Transverse colon (tissue), 4 donors: ENCODE measurements around the gene AADAC.

ENCODE experiments used
- CTCF ChIP-seq, 5 experiments: fragments of 200-600 bp in 3 of 5; fragments of 450-650 bp in 2 of 5; sonication (generic) in 3 of 5; IDR thresholded peaks; 1 replicate in 2 of 5; 2 replicates in 3 of 5; pipeline ENCODE4 v1.5.1; 2016 to 2017; ENCODE audit warnings: antibody characterized with exemption in 5 of 5, inconsistent platforms in 3 of 5, mild to moderate bottlenecking in 2 of 5, moderate library complexity in 1 of 5
- EP300 ChIP-seq: sonication (generic); formaldehyde crosslinking; IDR thresholded peaks from one replicate; pipeline ENCODE4 v1.6.1; 2017; ENCODE audit warnings: antibody characterized with exemption, low read depth
- POLR2A ChIP-seq: fragments of 450-650 bp; IDR thresholded peaks from one replicate; pipeline ENCODE4 v1.6.1; 2016; ENCODE audit warnings: antibody characterized with exemption, mild to moderate bottlenecking, moderate library complexity
- POLR2AphosphoS5 ChIP-seq, 3 donors: sonication (generic); formaldehyde crosslinking; IDR thresholded peaks; one replicate each; pipeline ENCODE4 v1.6.1; 2016; ENCODE audit warnings: antibody characterized with exemption in 3 of 3

DNA sequence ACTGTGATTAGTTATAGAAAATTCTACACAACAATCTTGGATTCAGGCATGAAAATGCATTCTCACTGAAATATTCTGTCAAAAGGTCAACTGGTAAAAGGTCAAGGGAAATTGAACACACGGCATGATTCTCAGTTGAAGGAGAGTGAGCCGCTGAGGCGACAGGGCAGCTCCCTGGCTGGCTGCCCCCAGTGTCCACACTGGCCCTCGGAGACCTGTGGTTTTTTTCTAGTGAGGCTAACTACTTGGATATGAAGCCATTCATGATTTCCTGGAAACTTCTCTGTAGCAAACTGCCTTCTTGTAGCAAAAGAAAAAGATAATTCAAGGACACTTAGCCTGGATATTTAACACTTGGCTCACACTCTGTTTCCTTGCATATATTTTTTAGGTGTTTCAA lies 43.0 kb upstream of the AADAC start:
- TF ChIP-seq POLR2A (no peak), CTCF (IDR thresholded peaks at IDR 0.05) (no peak), POLR2AphosphoS5 (IDR thresholded peaks at IDR 0.05) (no peak), EP300 (no peak)
